A673 (cell line): ENCODE results near the gene RHOG. TPM values are rescaled to one million over a fixed set of nuclear protein-coding genes. Genes with fewer than 3 reads are reported as not detected.
"Not testable (repeated sequence)": the region's sequence is repeated elsewhere in the genome, so short reads cannot be mapped to it uniquely, and the experiment has no call there.

Experiments used
- BruUV-seq: library from RNA; stranded (reverse); fragments of 400-500 nt; replicated peaks from 2 replicates; lab custom pipeline; 2021; lab: Mats Ljungman, UMichigan
- CTCF ChIA-PET: fragments of 300-600 bp; sonication (Branson Sonifier 250); formaldehyde crosslinking; loops from one replicate; lab custom pipeline; 2022; ENCODE audit warnings: antibody characterized with exemption; lab: Charles Lee
- POLR2A ChIA-PET: fragments of 300-600 bp; sonication (Branson Sonifier 250); formaldehyde crosslinking; loops from one replicate; lab custom pipeline; 2022; ENCODE audit warnings: antibody characterized with exemption; ENCODE audit not compliant: low non-redundant PET; lab: Charles Lee
- DNase-seq: peaks from one replicate; pipeline ENCODE4 v3.0.0-alpha.2; 2015; ENCODE audit warnings: low spot score
- H3K27ac ChIP-seq: fragments of 200-600 bp; sonication (generic); 2 replicates; pipeline ENCODE4 v1.5.1; 2016; ENCODE audit warnings: mixed run types, low read depth, mild to moderate bottlenecking, mixed read lengths, antibody characterized with exemption, low read length; ENCODE audit not compliant: poor library complexity, severe bottlenecking
- H3K27me3 ChIP-seq: fragments of 200-600 bp; sonication (generic); replicated peaks from 2 replicates; pipeline ENCODE4 v1.6.1; 2017; ENCODE audit warnings: mixed run types, low read depth, mild to moderate bottlenecking, mixed read lengths, antibody characterized with exemption, low read length; ENCODE audit not compliant: insufficient read depth, poor library complexity
- H3K36me3 ChIP-seq: fragments of 200-600 bp; sonication (generic); 2 replicates; pipeline ENCODE4 v1.6.1; 2016; ENCODE audit warnings: mixed run types, mild to moderate bottlenecking, mixed read lengths, antibody characterized with exemption, low read length; ENCODE audit not compliant: insufficient read depth, poor library complexity, severe bottlenecking
- H3K4me1 ChIP-seq: fragments of 200-600 bp; sonication (generic); 2 replicates; pipeline ENCODE4 v1.6.1; 2017; ENCODE audit warnings: mixed run types, mild to moderate bottlenecking, mixed read lengths, antibody characterized with exemption, low read length; ENCODE audit not compliant: insufficient read depth, poor library complexity, severe bottlenecking
- H3K4me3 ChIP-seq: fragments of 200-600 bp; sonication (generic); 2 replicates; pipeline ENCODE4 v1.5.1; 2016; ENCODE audit warnings: low read depth, mixed run types, mild to moderate bottlenecking, mixed read lengths, low read length; ENCODE audit not compliant: poor library complexity, severe bottlenecking
- H3K9me3 ChIP-seq: fragments of 200-600 bp; sonication (generic); 2 replicates; pipeline ENCODE4 v1.6.1; 2016; ENCODE audit warnings: mixed run types, low read depth, mild to moderate bottlenecking, mixed read lengths, antibody characterized with exemption, low read length; ENCODE audit not compliant: poor library complexity, severe bottlenecking
- EZH2 ChIP-seq: fragments of 200-600 bp; sonication (generic); IDR thresholded peaks from 2 replicates; pipeline ENCODE4 v1.6.1; 2017; ENCODE audit warnings: borderline replicate concordance, low read depth, mild to moderate bottlenecking, mixed read lengths, antibody characterized with exemption, low read length; ENCODE audit not compliant: poor library complexity, severe bottlenecking
- intact Hi-C: fragments of 100-400 bp; cut with micrococcal nuclease; formaldehyde crosslinking; loops from one replicate; pipeline ENCODE4 v1.10.0; 2022; ENCODE audit not compliant: unreplicated experiment
- total RNA-seq: library from RNA; stranded (reverse); gene quantifications from 2 replicates; pipeline ENCODE4 v1.2.3, GENCODE V29; 2021
- TF ChIP-seq, protein P1 (sequence below): fragments of 300-800, 200-600 bp; sonication (generic); conservative IDR thresholded peaks from 2 replicates; pipeline ENCODE4 v1.5.1; 2017; ENCODE audit warnings: low read depth, mild to moderate bottlenecking, antibody characterized with exemption, low read length, moderate library complexity, mixed read lengths

RHOG gene
- total RNA-seq, 1 experiment from 2014 or later, result 33.9 TPM

- no peak overlapping the region for H3K27ac ChIP-seq
- H3K36me3 ChIP-seq, result no peaks in the 10 kb centered on the region
- no peak for TF ChIP-seq EZH2
- TF ChIP-seq, protein P1, sequence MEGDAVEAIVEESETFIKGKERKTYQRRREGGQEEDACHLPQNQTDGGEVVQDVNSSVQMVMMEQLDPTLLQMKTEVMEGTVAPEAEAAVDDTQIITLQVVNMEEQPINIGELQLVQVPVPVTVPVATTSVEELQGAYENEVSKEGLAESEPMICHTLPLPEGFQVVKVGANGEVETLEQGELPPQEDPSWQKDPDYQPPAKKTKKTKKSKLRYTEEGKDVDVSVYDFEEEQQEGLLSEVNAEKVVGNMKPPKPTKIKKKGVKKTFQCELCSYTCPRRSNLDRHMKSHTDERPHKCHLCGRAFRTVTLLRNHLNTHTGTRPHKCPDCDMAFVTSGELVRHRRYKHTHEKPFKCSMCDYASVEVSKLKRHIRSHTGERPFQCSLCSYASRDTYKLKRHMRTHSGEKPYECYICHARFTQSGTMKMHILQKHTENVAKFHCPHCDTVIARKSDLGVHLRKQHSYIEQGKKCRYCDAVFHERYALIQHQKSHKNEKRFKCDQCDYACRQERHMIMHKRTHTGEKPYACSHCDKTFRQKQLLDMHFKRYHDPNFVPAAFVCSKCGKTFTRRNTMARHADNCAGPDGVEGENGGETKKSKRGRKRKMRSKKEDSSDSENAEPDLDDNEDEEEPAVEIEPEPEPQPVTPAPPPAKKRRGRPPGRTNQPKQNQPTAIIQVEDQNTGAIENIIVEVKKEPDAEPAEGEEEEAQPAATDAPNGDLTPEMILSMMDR, result no peak
- DNase-seq, result no peak
- intact Hi-C loops, result no loop called here
- POLR2A ChIA-PET, result interaction anchor here (0.7 kb wide), 1 partner anchor 27 kb away, joined by 17 read pairs; no protein-coding TSS in a partner anchor
- no peaks in the 10 kb centered on the region for H3K27me3 ChIP-seq
- CTCF ChIA-PET, result no interaction called here
- no TSS peak for BruUV-seq
- no peaks in the 10 kb centered on the region for H3K4me1 ChIP-seq
- no peak overlapping the region for H3K4me3 ChIP-seq
- no peaks in the 10 kb centered on the region for H3K9me3 ChIP-seq
Measured at GRCh38 chr11:3815845-3816244, 24.9 kb downstream of the RHOG start.

- H3K27me3 ChIP-seq, H3K4me3 ChIP-seq, H3K4me1 ChIP-seq, BruUV-seq, H3K36me3 ChIP-seq, POLR2A ChIA-PET, H3K27ac ChIP-seq, CTCF ChIA-PET, DNase-seq, H3K9me3 ChIP-seq, intact Hi-C loops: not testable (repeated sequence)
Measured at GRCh38 chr11:3814832-3815231, 25.9 kb downstream of the RHOG start.

- no peaks in the 10 kb centered on the region for H3K27me3 ChIP-seq
- ChIA-PET CTCF (no interaction called here), POLR2A (no interaction called here)
- intact Hi-C loops, result no loop called here
- no peak overlapping the region for H3K27ac ChIP-seq
- no peak for DNase-seq
- BruUV-seq, result no TSS peak
- no peak overlapping the region for H3K4me3 ChIP-seq
- TF ChIP-seq EZH2, result no peak
- TF ChIP-seq, protein P1, result no peak
- no peaks in the 10 kb centered on the region for H3K9me3 ChIP-seq
- H3K36me3 ChIP-seq, result no peaks in the 10 kb centered on the region
- H3K4me1 ChIP-seq, result peaks cover 5% of the 10 kb centered on the region
Measured at GRCh38 chr11:3810951-3811350, 29.8 kb downstream of the RHOG start.

DNA sequence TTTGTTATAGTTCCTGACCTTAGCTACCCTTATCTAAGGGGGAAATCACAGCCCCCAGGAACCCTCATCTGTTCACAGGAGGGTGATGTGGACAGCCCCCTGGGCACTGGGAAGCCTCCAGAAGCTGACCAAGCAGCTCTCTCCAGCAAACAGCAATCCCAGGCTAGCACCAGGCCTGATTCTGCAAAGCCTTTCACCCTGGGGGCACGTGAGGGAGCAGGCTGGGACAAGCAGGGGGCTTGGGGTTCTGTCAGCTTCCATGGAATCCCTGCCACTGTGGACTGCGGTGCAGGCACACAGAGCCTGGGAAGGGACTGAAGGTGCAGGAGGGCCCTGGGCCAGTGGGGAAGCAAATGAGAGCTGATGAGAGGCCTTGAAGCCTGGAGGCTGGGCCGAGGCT, 30.3 kb downstream of the RHOG start:
- no peak for TF ChIP-seq EZH2
- TF ChIP-seq, protein P1, result no peak
- DNase-seq, result no peak
- Histone ChIP-seq H3K27ac (no peak overlapping the region), H3K36me3 (no peaks in the 10 kb centered on the region), H3K9me3 (no peaks in the 10 kb centered on the region), H3K4me3 (no peak overlapping the region), H3K4me1 (peaks cover 5% of the 10 kb centered on the region), H3K27me3 (no peaks in the 10 kb centered on the region)
- no TSS peak for BruUV-seq
- intact Hi-C loops, result no loop called here
- ChIA-PET CTCF (no interaction called here), POLR2A (no interaction called here)
